ENCODE measurements around the gene ZC3H11A.
"Not testable (repeated sequence)": the region's sequence is repeated elsewhere in the genome, so short reads cannot be mapped to it uniquely, and the experiment has no call there.

ZC3H11A gene

GRCh38 chr1:203789966-203790365 lies 5.5 kb upstream of the ZC3H11A start:
- no peak for DNase-seq

DNA sequence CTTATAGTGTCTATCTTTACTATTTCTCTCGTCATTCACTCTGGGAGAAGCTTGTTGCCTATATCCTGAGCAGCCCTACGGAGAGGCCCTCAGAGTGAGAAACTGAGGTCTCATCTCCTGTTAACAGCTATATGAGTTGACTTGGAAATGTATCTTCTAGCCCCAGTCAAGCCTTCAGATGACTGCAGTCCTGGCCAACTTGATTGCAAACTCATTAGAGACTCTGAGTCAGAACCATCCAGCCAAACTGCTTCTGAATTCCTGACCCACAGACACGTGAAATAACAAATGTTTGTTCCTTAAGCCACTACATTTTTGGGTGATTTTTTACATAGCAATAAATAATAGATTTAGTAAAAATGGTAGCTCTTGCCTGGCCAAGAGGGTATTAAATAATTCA lies 3.9 kb upstream of the ZC3H11A start:
- DNase-seq = no peak

GRCh38 chr1:203792486-203792885 lies 2.9 kb upstream of the ZC3H11A start:
- DNase-seq = no peak

- not testable (repeated sequence) for DNase-seq
Observed at GRCh38 chr1:203793561-203793960, 1.9 kb upstream of the ZC3H11A start.

GRCh38 chr1:203794764-203795440 lies 521 bp upstream of the ZC3H11A start:
- DNase-seq = no peak

GRCh38 chr1:203796236-203796605 lies 798 bp downstream of the ZC3H11A start:
- peak; percentile 48 for DNase-seq

GRCh38 chr1:203797216-203797615 lies 1.8 kb downstream of the ZC3H11A start:
- no peak for DNase-seq

DNA sequence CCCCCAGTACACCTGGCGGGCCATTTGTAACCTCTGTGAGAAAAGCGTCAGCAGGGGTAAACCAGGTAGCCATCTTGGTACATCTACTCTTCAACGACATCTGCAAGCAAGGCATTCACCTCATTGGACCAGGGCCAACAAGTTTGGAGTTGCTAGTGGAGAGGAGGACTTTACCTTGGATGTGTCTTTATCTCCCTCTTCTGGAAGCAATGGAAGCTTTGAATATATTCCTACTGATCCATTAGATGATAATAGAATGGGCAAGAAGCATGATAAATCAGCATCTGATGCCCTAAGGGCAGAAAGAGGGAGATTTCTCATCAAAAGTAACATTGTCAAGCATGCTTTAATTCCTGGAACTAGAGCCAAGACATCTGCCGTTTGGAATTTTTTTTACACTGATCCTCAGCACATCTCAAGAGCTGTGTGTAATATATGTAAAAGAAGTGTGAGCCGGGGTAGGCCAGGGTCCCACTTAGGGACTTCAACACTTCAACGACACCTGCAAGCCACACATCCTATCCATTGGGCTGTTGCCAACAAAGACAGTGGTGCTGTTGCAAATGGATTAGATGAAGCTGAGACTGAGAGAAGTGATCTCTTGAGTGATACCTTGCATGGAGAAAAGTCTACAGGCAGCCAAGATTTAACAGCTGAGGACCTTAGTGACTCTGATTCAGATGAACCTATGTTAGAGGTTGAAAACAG lies 2.7 kb downstream of the ZC3H11A start:
- DNase-seq = no peak

GRCh38 chr1:203799157-203799556 lies 3.7 kb downstream of the ZC3H11A start:
- no peak for DNase-seq

DNA sequence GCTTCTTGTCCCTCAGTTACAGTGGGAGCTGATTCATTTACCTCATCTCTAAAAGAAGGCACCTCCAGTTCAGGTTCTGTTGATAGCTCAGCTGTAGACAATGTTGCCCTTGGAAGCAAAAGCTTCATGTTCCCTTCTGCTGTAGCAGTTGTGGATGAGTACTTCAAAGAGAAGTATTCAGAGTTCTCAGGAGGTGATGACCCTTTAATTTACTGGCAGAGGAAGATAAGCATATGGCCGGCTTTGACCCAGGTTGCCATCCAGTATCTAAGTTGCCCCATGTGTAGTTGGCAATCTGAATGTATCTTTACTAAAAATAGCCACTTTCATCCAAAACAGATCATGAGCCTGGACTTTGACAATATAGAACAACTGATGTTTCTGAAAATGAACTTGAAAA lies 4.5 kb downstream of the ZC3H11A start:
- DNase-seq = no peak

GRCh38 chr1:203805689-203806088 lies 10.3 kb downstream of the ZC3H11A start:
- no peak for DNase-seq

DNA sequence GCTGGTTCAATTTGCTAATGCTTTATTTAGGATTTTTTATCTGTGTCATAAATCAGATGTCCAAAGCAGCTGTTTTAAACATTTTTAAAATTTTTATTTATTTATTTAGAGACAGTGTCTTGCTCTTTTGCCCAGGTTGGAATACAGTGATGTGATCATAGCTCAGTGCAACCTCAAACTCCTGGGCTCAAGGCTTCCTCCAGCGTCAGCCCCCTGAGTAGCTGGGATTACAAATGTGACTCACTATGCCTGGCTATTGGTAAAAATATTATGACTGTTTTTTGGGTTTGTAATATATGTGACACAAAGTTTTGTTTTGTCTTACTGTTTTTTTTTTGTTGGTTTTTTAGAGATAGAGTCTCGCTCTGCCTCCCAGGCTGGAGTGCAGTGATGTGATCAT lies 11.8 kb downstream of the ZC3H11A start:
- DNase-seq = no peak

DNA sequence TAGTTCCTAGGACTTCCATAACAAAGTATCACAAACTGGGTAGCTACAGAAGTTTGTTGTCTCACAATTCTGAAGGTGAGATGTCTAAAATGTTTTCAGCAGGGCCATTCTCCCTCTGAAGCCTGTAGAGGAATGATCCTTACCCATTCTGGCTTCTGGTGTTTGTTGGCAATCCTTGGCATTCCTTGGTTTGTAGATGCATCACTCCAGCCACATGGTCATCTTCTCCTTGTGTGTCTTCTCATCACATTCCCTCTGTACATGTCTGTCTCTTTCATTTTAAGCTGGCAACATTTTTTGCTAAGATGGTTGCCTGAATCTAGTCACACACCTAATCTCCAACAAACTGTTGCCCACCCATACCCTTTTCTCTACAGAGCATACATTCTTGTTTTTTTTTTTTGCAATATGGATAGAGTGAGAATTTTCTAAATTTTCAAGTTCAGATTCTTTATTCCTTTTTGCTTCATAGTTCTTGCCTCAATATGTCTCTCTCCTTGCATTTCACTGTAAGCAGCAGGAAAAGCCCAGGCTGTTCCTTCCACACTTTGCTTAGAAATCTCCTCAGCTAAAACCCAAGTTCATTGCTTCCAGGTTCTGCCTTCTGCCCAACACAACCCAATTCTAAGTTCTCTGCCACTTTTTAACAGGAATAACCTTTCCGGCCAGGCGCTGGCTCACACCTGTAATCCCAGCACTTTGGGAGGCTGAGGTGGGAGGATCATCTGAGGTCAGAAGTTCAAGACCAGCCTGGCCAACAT lies 18.3 kb downstream of the ZC3H11A start:
- no peak for DNase-seq

GRCh38 chr1:203818399-203818798 lies 23.0 kb downstream of the ZC3H11A start:
- DNase-seq = no peak

DNA sequence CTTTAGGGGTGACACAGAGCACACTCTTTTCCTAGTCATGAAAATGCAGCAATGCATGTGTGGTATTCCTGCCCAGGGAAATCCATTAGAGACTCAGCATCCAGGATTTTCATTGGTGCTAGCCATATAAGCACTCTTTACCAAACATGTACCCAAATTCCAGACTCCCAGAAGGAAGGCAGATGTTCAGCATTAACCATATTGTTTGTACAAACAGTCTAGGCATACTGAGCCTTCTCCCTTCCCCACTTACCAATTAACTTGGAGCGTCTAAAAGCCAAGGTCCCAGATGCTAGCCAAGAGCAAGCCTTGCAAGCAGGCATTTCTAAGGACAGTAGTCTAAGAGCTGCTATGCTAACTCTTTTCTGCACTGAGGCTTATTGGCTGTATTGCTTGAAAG lies 27.9 kb downstream of the ZC3H11A start:
- DNase-seq = no peak

DNA sequence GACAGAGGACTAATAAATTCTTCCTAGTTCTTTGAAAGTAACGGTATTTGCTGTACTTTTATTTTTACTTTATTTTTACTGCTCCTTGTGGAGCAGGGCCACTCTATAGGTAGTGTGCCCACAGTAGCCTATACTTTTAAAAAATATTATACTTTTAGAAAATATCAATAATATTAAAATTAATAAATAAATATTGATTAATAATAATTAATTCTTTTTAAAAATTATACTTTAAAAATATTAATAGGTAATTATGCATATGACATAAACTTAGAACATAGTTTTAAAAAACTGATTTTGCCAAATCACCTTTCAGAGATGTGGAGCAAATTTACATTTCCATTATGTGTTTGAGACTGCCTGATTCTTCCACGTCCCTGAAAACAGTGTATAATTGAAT lies 30.8 kb downstream of the ZC3H11A start:
- DNase-seq = no peak

GRCh38 chr1:203828002-203828401 lies 32.6 kb downstream of the ZC3H11A start:
- no peak for DNase-seq

GRCh38 chr1:203828503-203828902 lies 33.1 kb downstream of the ZC3H11A start:
- DNase-seq = no peak

GRCh38 chr1:203829247-203829646 lies 33.8 kb downstream of the ZC3H11A start:
- not testable (repeated sequence) for DNase-seq

GRCh38 chr1:203835476-203835875 lies 40.1 kb downstream of the ZC3H11A start:
- no peak for DNase-seq

DNA sequence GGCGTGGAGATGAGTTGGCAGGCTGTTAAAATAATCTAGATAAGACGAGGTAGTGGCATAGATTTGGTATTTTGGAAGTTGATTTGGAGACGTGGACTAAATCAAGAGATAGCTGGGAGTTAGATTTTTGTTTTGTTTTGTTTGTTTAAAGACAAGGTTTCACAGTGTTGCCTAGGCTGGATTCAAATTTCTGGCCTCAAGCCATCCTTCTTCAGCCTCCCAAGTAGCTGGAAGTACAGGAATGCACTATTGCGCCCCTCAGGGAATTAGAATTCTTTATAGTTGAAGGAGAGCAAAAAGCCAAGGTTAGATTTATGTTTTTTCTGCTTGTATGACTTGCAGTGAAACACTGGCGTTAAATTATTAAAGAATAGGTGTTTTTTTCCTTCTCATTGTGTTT lies 43.7 kb downstream of the ZC3H11A start:
- DNase-seq = no peak

DNA sequence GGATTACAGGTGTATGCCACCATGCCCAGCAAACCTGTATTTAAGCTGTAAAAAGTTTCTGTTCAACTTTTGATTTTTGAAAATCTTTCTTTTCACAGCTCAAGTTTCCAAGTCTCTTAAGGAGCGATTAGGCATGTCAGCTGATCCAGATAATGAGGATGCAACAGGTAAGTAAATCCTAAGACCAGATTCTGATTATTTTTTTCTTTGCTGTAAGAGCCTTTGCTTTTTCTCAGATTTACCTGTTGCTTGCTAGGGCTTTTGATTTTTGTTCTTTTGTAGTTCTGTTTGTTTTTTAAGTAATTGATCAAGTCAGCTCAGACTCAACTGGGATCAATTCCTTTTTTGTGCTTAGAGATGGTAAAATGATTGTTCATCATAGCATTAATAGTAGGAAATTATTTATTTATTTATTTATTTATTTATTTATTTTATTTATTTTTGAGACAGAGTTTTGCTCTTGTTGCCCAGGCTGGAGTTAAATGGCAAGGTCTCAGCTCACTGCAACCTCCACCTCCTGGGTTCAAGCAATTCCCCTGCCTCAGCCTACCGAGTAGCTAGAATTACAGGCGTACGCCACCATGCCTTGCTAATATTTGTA lies 44.9 kb downstream of the ZC3H11A start:
- DNase-seq = no peak

DNA sequence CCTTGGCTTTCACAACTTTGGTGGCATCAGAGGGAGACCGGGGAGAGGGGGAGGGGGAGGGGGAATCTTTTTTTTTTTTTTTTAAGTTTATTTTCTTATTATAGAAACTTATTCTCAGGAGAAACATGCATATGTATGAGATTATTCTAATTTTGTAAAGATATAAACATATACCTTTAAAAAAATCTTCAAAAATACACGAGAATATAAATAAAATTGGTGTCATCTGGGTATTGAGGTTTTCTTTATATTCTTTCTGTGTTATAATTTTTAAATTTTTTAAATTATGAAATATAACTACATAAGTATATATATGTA lies 47.1 kb downstream of the ZC3H11A start:
- no peak for DNase-seq

DNA sequence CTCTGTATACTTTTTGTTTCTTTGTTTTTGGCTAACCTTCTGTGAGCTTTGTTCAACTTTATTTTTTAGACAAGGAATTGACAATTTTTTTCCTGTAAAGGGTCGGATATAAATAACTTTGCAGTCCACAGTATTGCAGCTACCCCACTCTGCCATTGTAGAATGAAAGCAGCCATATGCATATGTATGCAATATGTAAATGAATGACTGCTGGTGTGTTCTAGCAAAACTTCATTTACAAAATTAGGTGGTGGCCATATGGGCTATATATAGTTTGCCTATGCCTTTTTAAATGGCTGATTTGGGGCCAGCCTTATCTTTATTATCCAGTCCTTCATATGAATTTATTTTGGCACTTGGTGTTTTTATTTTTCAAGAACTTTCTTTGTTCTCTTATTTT lies 48.0 kb downstream of the ZC3H11A start:
- DNase-seq = no peak
